ENCODE data around the gene SEC14L5. TPM values are rescaled to one million over a fixed set of nuclear protein-coding genes. Genes with fewer than 3 reads are reported as not detected.

The SEC14L5 gene
- total RNA-seq = 0.13 and 0.19 TPM in 2 replicates

DNA sequence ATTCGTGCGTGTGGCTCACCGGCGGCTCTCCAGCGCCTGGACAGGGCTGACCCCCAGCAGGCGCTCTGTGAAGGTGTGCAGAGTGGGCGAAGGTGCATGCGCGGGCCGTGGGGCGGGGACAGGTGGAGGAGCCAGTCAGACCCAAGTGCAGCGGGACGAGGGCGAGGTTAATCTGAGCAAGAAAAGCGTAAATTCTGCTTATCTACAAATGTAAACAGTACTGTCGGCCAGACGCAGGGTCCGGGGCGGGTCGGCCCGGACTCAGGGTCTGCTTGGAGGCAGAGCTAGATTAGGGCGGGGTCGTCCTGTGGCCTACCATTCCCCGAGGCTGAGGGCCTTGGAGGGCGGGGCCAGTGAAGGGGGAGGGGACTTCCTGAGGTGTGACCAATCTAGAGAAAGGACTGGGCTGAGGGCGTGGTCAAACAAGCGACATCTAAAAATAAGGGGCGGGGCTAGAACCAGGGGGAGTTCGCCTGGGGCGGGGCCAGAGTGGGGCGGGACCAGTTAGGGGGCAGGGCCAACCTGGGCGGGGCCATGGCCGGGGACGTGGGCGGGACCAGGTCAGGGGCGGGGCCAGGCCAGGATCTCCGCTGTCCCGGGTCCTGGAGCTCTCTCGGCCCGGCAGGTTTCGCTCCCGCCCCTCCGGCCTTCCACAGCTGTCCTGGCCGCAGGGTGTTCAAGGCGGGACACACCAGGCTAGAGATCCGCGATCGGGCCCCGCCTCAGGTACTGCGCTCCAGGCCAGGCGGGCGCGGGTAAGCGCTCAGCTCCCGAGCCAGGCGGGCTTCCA lies at the start of gene SEC14L5:
TSS of gene SEC14L5 (plus strand) at position 611 of the 790 bp plus-strand sequence. CDS start 994 bp downstream, outside the sequence.

DNA sequence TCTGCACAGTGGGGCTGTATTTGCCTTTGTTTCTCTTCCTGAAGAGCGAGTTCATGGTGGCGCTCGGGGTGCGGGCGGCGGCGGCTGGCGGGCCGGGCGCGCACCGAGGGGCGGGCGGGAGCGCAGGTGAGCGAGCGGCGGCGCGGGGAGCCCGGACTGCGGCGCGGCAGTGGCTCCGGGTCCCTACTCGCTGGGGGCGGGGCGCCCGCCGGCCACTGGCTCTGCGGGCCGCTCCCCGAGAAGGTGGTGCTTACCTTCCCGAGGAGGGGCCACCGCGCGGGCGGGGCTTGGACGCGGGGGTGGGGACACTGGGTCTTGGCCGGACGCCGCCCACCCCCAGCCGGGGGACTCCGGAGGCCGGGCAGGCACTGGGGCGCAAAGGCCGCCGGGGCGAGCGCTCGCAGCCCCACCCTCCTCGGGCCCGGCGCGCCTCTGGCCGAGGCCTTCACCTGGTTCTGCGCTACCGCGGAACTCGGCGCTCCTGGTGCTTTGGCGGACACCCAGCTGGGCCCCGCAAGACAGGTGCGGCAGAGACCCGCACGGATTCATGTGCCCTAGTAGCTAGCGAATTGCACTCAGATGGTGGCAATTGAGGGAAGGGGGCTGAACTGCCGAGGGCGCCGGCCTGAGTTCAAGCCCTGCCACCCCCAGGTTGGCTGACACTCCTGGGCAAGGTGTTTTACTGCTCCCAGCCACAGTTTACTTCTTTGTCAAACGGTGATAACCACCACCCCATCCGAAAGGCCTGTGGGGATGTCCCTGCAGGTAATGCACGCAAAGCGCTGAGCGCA lies 20.9 kb upstream of the SEC14L5 start, which contains the start of gene PPL:
TSS of gene PPL (minus strand) at position 158 of the 791 bp plus-strand sequence. CDS start at position 55, 103 bp downstream.

DNA sequence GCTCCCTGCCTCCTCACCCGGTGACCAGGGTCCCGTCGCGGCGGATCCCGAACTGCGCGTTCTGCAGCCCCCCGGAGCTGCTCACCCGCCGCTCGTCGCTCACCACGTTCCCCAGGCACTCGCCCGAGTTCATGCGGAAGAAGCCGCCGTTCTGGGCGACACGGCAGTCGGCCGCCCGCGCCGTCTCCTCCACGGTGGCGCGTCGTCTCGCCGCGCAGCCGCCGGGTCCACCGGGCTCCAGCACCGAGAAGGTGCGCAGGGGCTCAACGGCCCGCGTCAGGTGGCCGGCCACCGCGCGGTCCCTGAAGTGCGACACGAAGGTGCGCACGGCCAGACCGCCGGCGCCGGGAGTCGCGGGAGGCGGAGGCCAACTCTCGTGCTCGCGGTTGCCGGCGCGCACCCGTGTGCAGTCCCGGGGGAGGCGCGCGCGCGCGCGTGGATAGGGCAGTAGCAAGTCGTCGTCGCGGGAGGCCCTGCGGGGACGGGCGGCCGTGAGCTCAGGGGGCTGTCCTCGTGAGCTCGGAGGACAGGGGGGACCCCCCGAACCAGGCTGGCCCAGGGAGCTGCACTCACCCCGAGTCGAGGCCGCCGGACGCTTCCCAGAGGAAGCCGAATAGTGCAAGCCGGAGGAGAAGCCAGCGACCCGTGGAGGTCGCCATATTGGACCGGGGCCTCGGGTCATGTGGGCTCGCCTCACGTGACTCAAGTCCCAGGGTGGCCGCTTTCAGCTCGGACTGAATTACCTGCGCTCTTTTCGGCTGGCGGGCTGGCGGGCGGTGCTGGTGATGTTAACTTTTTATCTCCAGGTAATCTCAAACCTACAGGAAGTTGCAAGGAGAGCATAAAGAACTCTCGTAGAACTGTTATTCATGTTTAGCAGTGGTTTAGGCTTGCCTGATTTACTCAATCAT lies 75.4 kb downstream of the SEC14L5 start, which contains the start of gene NAGPA:
TSS of gene NAGPA (minus strand) at position 680 of the 911 bp plus-strand sequence. CDS start at position 659, 21 bp downstream.

DNA sequence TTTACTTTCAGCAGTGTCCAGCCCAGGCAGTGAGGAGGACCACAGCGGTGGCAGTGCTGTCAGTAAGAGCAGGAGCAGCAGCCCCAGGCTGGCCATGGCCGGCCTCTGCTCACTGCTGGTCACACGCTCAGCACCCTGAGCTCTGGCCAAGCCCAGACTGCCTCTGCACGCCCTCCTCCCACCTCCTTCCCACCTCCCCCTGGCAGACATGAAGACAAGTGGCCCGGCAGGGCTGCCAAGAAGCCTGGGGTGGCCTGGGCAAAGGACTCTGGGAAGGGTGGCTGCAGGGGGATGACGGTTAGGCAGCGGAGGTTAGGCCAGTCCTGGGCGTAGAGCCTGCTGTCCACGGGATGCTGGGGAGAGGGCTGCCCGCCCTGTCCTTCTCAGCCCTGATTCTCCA lies 107.7 kb downstream of the SEC14L5 start, which contains the start of gene C16orf89:
TSS of gene C16orf89 (minus strand) at position 144 of the 400 bp plus-strand sequence. CDS start at position 96, 48 bp downstream.

Other genes starting within 250 kb of the SEC14L5 start
- gene ANKS3, start 224.1 kb upstream of the SEC14L5 start, total RNA-seq = 19.4 and 21.8 TPM in 2 replicates
- gene DNAAF8, start 223.8 kb upstream of the SEC14L5 start, total RNA-seq = 1.1 and 1.3 TPM in 2 replicates
- gene ZNF500, start 191.2 kb upstream of the SEC14L5 start, total RNA-seq = 4.9 TPM in 2 replicates
- gene SEPTIN12, start 170.0 kb upstream of the SEC14L5 start, total RNA-seq = not detected in 2 replicates
- not detected in 2 replicates for gene SMIM22, start 163.0 kb upstream of the SEC14L5 start, total RNA-seq
- 9.5 and 9.9 TPM in 2 replicates for gene ROGDI, start 155.7 kb upstream of the SEC14L5 start, total RNA-seq
- 43.9 and 52.4 TPM in 2 replicates for gene GLYR1, start 111.0 kb upstream of the SEC14L5 start, total RNA-seq
- 19.0 and 23.9 TPM in 2 replicates for gene UBN1, start 110.8 kb upstream of the SEC14L5 start, total RNA-seq
- 12.2 and 15.2 TPM in 2 replicates for gene PPL, start 21.2 kb upstream of the SEC14L5 start, total RNA-seq
- 18.2 and 19.8 TPM in 2 replicates for gene NAGPA, start 75.6 kb downstream of the SEC14L5 start, total RNA-seq
- gene C16orf89, start 107.6 kb downstream of the SEC14L5 start, total RNA-seq = 0.92 and 1.4 TPM in 2 replicates
- gene ALG1, start 113.5 kb downstream of the SEC14L5 start, total RNA-seq = 26.8 and 36.9 TPM in 2 replicates
- gene EEF2KMT, start 139.5 kb downstream of the SEC14L5 start, total RNA-seq = 7.5 and 9.8 TPM in 2 replicates